Brain microvascular endothelial cell (primary cell): Measurements from ENCODE around the gene ITPR2.

ENCODE experiments used
- DNase-seq: peaks from one replicate; pipeline ENCODE4 v3.0.0-alpha.2; 2020
- H3K27ac ChIP-seq: fragments of 250-450 bp; sonication (Bioruptor Pico); 2 replicates; pipeline ENCODE4 v1.5.1; 2020; ENCODE audit warnings: mild to moderate bottlenecking, moderate library complexity
- H3K27me3 ChIP-seq: fragments of 250-450 bp; sonication (Bioruptor Pico); replicated peaks from 2 replicates; pipeline ENCODE4 v1.5.1; 2020; ENCODE audit warnings: mild to moderate bottlenecking
- H3K36me3 ChIP-seq: fragments of 250-450 bp; sonication (Bioruptor Pico); replicated peaks from 2 replicates; pipeline ENCODE4 v1.5.1; 2020; ENCODE audit warnings: mild to moderate bottlenecking
- H3K4me3 ChIP-seq: 2 replicates; pipeline ENCODE4 v1.5.1; 2011; ENCODE audit warnings: low read depth, mild to moderate bottlenecking, control low read depth, low read length, moderate library complexity
- in situ Hi-C: cut with HindIII; loops from 2 replicates; pipeline ENCODE4 v1.10.0; 2017; ENCODE audit warnings: low sequenced_read_pairs, low pct_ligation_motif_present
- TF ChIP-seq, protein P1 (sequence below): IDR thresholded peaks from 2 replicates; pipeline ENCODE4 v1.5.1; 2011; ENCODE audit warnings: low read depth, mild to moderate bottlenecking, moderate library complexity, low read length, control low read depth, inconsistent platforms; ENCODE audit errors: missing control alignments

Gene ITPR2

DNA sequence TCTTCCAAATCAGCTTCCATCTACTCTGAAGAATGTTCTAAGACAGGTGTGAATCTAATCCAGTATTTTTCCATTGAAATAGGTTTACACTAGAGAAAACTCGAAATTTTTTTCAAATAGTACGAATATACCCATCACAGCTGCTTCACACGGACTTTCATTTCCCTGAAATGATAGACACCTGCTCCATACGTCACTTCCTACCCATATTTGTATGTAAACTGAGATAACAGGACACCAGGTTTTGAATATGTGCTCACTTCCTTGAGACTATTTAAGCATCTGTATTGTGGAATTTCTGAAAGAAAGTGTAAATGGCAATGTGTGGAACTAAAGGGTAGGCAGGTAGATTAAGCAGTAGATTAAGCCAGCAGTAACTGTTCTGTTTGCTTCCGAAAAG lies 13.4 kb upstream of the ITPR2 start:
- no peak overlapping the region for H3K27ac ChIP-seq
- no peaks in the 10 kb centered on the region for H3K36me3 ChIP-seq
- TF ChIP-seq, protein P1, sequence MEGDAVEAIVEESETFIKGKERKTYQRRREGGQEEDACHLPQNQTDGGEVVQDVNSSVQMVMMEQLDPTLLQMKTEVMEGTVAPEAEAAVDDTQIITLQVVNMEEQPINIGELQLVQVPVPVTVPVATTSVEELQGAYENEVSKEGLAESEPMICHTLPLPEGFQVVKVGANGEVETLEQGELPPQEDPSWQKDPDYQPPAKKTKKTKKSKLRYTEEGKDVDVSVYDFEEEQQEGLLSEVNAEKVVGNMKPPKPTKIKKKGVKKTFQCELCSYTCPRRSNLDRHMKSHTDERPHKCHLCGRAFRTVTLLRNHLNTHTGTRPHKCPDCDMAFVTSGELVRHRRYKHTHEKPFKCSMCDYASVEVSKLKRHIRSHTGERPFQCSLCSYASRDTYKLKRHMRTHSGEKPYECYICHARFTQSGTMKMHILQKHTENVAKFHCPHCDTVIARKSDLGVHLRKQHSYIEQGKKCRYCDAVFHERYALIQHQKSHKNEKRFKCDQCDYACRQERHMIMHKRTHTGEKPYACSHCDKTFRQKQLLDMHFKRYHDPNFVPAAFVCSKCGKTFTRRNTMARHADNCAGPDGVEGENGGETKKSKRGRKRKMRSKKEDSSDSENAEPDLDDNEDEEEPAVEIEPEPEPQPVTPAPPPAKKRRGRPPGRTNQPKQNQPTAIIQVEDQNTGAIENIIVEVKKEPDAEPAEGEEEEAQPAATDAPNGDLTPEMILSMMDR = no peak
- in situ Hi-C loops = no loop called here
- DNase-seq = no peak
- no peak overlapping the region for H3K4me3 ChIP-seq
- H3K27me3 ChIP-seq = no peaks in the 10 kb centered on the region

DNA sequence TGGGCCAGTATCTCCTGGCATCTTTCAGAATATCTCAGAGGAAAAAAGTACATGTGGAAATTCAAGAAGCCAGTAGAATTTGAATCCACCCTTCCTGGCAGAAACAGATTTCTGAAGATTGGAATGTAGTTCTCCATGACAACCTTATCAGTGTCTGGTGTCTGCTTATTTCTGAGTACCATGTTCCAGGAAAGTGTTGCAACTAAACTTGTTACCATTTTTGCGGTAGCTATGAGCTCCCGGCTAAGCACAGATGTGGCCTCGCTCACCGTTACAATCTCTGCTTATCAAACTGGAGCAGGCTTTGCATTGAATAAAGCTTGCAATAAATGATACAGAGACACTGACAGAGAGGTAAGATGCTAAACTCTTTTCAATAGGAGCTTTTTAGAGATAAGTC lies 13.0 kb upstream of the ITPR2 start:
- peak; percentile 83 for DNase-seq
- Histone ChIP-seq H3K27me3 (no peaks in the 10 kb centered on the region), H3K36me3 (no peaks in the 10 kb centered on the region), H3K4me3 (no peak overlapping the region), H3K27ac (peak overlapping the region; percentile 35)
- in situ Hi-C loops = no loop called here
- TF ChIP-seq, protein P1 = no peak

DNA sequence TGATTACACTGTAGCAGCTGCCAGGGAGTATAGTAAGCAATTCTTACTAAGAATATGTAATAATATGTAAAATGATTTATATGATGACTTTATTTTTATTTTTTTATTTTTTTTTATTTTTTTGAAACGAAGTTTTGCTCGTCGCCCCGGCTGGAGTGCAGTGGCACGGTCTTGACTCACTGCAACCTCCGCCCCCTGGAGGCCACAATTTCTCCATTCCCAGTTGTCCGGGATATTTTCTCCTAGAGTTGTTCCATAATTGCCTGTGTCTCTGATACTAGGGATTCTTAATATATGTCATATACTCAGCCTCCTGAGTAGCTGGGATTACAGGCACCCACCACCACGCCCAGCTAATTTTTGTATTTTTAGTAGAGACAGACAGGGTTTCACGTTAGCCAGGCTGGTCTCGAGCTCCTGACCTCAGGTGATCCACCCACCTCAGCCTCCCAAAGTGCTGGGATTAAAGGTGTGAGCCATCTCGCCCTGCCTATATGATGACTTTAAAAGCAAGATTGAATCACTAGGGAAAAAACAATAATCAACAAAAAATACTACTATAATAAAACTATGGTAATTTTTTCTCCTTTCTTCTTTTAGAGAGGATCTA lies 12.2 kb upstream of the ITPR2 start:
- no peak overlapping the region for H3K4me3 ChIP-seq
- no peaks in the 10 kb centered on the region for H3K36me3 ChIP-seq
- in situ Hi-C loops = no loop called here
- DNase-seq = peak; percentile 58
- TF ChIP-seq, protein P1 = peak; percentile 77
- H3K27ac ChIP-seq = no peak overlapping the region
- no peaks in the 10 kb centered on the region for H3K27me3 ChIP-seq

DNA sequence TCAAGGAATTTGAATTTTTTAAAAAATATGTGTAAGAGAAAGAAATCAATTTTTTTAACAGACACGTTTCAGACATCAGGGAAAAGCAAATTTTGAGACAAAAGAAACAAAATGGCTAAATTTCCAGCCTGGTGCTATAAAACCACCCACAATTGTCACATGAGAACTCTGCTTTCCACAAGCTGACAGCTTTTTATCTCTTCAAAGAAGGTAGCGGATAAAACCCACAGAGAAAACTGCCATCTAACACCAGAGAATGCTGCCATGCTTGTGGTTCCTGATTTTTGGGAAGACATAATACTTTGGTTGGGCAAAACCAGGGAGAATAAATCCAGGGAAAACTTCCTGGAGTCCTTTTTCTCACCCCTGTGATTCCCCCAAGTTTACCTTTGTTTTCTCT lies 10.3 kb upstream of the ITPR2 start:
- H3K36me3 ChIP-seq = no peaks in the 10 kb centered on the region
- H3K27ac ChIP-seq = no peak overlapping the region
- TF ChIP-seq, protein P1 = no peak
- H3K4me3 ChIP-seq = no peak overlapping the region
- H3K27me3 ChIP-seq = no peaks in the 10 kb centered on the region
- in situ Hi-C loops = no loop called here
- DNase-seq = no peak

DNA sequence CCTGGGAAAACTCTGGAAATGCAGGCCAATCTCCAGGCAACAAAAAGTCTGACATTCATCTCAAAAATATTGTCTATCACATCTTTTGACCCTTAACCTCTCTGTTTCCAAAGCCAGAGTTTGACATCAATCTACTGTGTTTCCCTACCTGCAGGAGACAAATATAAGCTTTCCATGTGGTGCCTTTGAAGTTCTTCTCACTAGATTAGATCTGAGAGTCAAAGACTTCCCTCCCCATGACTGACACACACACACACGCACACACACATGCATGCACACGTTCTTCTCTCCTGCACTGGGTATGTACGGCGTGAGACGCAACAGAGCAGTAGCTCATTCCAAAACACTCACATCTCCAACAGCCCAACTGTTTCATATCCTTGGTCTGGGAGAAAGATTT lies 8.1 kb upstream of the ITPR2 start:
- DNase-seq = no peak
- H3K4me3 ChIP-seq = no peak overlapping the region
- no peak overlapping the region for H3K27ac ChIP-seq
- in situ Hi-C loops = no loop called here
- TF ChIP-seq, protein P1 = no peak
- H3K27me3 ChIP-seq = no peaks in the 10 kb centered on the region
- no peaks in the 10 kb centered on the region for H3K36me3 ChIP-seq

DNA sequence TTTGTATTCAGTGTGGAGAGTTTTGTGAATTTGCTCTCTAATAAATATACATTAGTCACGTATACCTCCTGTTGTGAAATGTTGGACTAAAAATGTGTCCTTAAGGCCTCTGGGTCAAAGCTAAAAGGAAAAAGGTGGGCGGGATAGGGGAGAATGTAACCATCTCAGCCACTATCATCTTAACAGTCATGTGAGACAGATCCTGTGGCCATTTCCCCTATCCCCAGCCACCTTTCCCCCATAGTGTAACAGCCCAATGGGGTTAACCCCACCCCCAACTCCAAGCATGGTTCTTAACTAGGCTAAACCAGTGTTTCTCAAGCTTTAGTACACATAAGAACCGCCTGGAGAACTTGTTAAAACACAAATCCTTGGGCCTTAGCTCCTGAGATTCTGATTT lies 6.5 kb upstream of the ITPR2 start:
- H3K27ac ChIP-seq = no peak overlapping the region
- no peaks in the 10 kb centered on the region for H3K36me3 ChIP-seq
- TF ChIP-seq, protein P1 = no peak
- H3K4me3 ChIP-seq = no peak overlapping the region
- DNase-seq = no peak
- H3K27me3 ChIP-seq = no peaks in the 10 kb centered on the region
- in situ Hi-C loops = no loop called here
